Nephron (organoid): ENCODE measurements around the gene GRM2.
"Not testable (repeated sequence)": the region's sequence is repeated elsewhere in the genome, so short reads cannot be mapped to it uniquely, and the experiment has no call there.

Experiments
- H3K27ac Mint-ChIP-seq, 3 experiments: 2 replicates each; pipeline ENCODE4 v1.8.0; 2020; ENCODE audit warnings: mixed read lengths in 3 of 3, mild to moderate bottlenecking in 2 of 3, moderate library complexity in 1 of 3
- H3K27me3 Mint-ChIP-seq: 2 replicates; pipeline ENCODE4 v1.8.0; 2021; ENCODE audit warnings: low read depth, mild to moderate bottlenecking, moderate library complexity, mixed read lengths
- H3K36me3 Mint-ChIP-seq: 2 replicates; pipeline ENCODE4 v1.8.0; 2020; ENCODE audit warnings: low read depth, mixed read lengths
- H3K4me1 Mint-ChIP-seq: 2 replicates; pipeline ENCODE4 v1.8.0; 2020; ENCODE audit warnings: mixed read lengths
- H3K4me3 Mint-ChIP-seq, 3 experiments: 2 replicates each; pipeline ENCODE4 v1.8.0; 2020; ENCODE audit warnings: mild to moderate bottlenecking in 3 of 3, mixed read lengths in 3 of 3, moderate library complexity in 2 of 3
- H3K9me3 Mint-ChIP-seq: 2 replicates; pipeline ENCODE4 v1.8.0; 2020; ENCODE audit warnings: mixed read lengths
- CTCF ChIP-seq, 3 experiments: fragments of 200-600 bp; sonication (generic); IDR thresholded peaks; one replicate each; pipeline ENCODE4 v1.5.0; 2021; ENCODE audit warnings: antibody characterized with exemption in 3 of 3; ENCODE audit not compliant: unreplicated experiment in 3 of 3

GRM2 gene

GRCh38 chr3:51751287-51751686 lies 44.4 kb downstream of the GRM2 start:
- TF ChIP-seq CTCF (IDR thresholded peaks at IDR 0.05; ENCODE audit: unreplicated experiment in 3 of 3) = no peak
- Mint-ChIP-seq H3K4me3 (no peak overlapping the region), H3K4me1 (no peaks in the 10 kb centered on the region), H3K9me3 (peaks cover 16% of the 10 kb centered on the region), H3K27me3 (no peaks in the 10 kb centered on the region), H3K27ac (no peak overlapping the region), H3K36me3 (no peaks in the 10 kb centered on the region)

- H3K4me3 Mint-ChIP-seq, H3K27ac Mint-ChIP-seq, H3K27me3 Mint-ChIP-seq, H3K36me3 Mint-ChIP-seq, H3K4me1 Mint-ChIP-seq: not testable (repeated sequence)
- peaks cover 18% of the 10 kb centered on the region for H3K9me3 Mint-ChIP-seq
Measured at GRCh38 chr3:51753763-51754750, 47.2 kb downstream of the GRM2 start.

- peaks cover 3% of the 10 kb centered on the region for H3K36me3 Mint-ChIP-seq
- H3K4me3 Mint-ChIP-seq = no peak overlapping the region
- H3K9me3 Mint-ChIP-seq = peaks cover 25% of the 10 kb centered on the region
- peaks cover 4% of the 10 kb centered on the region for H3K27me3 Mint-ChIP-seq
- no peaks in the 10 kb centered on the region for H3K4me1 Mint-ChIP-seq
- H3K27ac Mint-ChIP-seq = no peak overlapping the region
- no peak for TF ChIP-seq CTCF (IDR thresholded peaks at IDR 0.05; ENCODE audit: unreplicated experiment in 3 of 3)
Measured at GRCh38 chr3:51759203-51759602, 52.3 kb downstream of the GRM2 start.
